Gastrocnemius medialis (tissue), 4 donors: ENCODE data around the gene ITIH1. TPM values are rescaled to one million over a fixed set of nuclear protein-coding genes. Genes with fewer than 3 reads are reported as not detected.

Source experiments
- ATAC-seq, 2 donors: fragments of 150-250 bp; one replicate each; pipeline ENCODE4 v1.9.1; 2016
- DNase-seq, 2 donors: peaks; one replicate each; pipeline ENCODE4 v3.0.0-alpha.2; 2019
- H3K27ac ChIP-seq, 4 donors: fragments of 200-600 bp; sonication (generic); 1 replicate in 1 of 4; 2 replicates in 3 of 4; pipeline ENCODE4 v1.5.1; 2016 to 2018; ENCODE audit warnings: mild to moderate bottlenecking in 2 of 4, moderate library complexity in 1 of 4
- H3K27me3 ChIP-seq, 3 donors: fragments of 200-600 bp; sonication (generic) in 2 of 3; 1 replicate in 1 of 3; 2 replicates in 2 of 3; pipeline versions ENCODE4 v1.5.1 to v1.6.0; 2016 to 2019; ENCODE audit warnings: mild to moderate bottlenecking in 1 of 3, moderate library complexity in 1 of 3
- H3K36me3 ChIP-seq, 2 donors: fragments of 200-600 bp; sonication (generic) in 1 of 2; one replicate each; pipeline ENCODE4 v1.5.1; 2017 to 2018
- H3K4me1 ChIP-seq, 2 donors: fragments of 200-600 bp; sonication (generic) in 1 of 2; one replicate each; pipeline ENCODE4 v1.5.1; 2016 to 2017; ENCODE audit warnings: mild to moderate bottlenecking in 2 of 2
- H3K4me3 ChIP-seq, 4 donors: fragments of 200-600 bp; sonication (generic) in 3 of 4; 1 replicate in 1 of 4; 2 replicates in 3 of 4; pipeline ENCODE4 v1.5.1; 2016 to 2019; ENCODE audit warnings: mild to moderate bottlenecking in 2 of 4
- H3K9me3 ChIP-seq, 3 donors: fragments of 200-600 bp; sonication (generic) in 2 of 3; 1 replicate in 1 of 3; 2 replicates in 2 of 3; pipeline ENCODE4 v1.5.1; 2016 to 2019
- CTCF ChIP-seq, 5 experiments: fragments of 450-650 bp in 3 of 5; fragments of 200-600 bp in 2 of 5; sonication (generic) in 2 of 5; IDR thresholded peaks in 4 of 5; conservative IDR thresholded peaks in 1 of 5; 1 replicate in 4 of 5; 2 replicates in 1 of 5; pipeline ENCODE4 v1.5.1; 2016 to 2019; ENCODE audit warnings: antibody characterized with exemption in 5 of 5, mild to moderate bottlenecking in 3 of 5, moderate library complexity in 3 of 5
- POLR2A ChIP-seq, 2 donors: fragments of 450-650 bp; IDR thresholded peaks; one replicate each; pipeline ENCODE4 v1.6.1; 2017; ENCODE audit warnings: antibody characterized with exemption in 2 of 2, mild to moderate bottlenecking in 2 of 2, moderate library complexity in 2 of 2
- in situ Hi-C, 4 donors: fragments of 200-750 bp; cut with MboI; loops; one replicate each; pipeline versions ENCODE4 v1.15.0 to v1.8.0; 2017; ENCODE audit warnings: low sequenced_read_pairs in 4 of 4
- intact Hi-C: fragments of 100-400 bp; cut with DNase I; formaldehyde crosslinking; loops from one replicate; pipeline ENCODE4 v1.15.1; 2023; ENCODE audit warnings: low total_unique reads
- total RNA-seq, 4 donors: library from RNA; depleted of rRNA; stranded (reverse); fragments of >200 nt; gene quantifications; one replicate each; pipeline versions ENCODE4 v1.1.0 to v1.2.3, GENCODE V29; 2016

ITIH1 gene
- total RNA-seq, 4 donors from 2014 or later = 0.72 to 2.1 TPM; not detected in 2

DNA sequence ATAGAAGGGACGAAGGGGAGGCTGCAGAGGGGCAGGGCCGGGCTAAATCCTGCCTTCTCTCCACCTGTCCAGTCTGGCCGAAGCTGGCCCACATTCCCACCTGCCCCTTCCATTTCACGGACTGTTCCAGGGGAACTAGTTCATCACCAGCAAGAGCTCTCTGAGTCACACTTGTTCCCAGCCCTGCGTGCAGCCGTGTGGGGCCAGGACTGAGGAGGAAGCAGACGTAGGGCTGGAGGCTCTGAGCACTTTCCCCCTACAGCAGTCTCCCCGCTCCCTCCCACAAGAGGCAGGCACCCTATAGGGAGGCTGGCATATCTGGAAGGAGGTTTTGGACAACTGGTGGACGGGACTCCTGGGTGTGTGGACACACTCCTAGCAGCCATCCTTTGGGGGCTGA, 50.0 kb downstream of the ITIH1 start:
- DNase-seq = peak; percentile 47 to 53
- H3K4me3 ChIP-seq = no peak overlapping the region
- H3K27me3 ChIP-seq = no peaks in the 10 kb centered on the region
- in situ Hi-C loops (no loop called here), intact Hi-C loops (no loop called here)
- TF ChIP-seq CTCF (IDR thresholded peaks at IDR 0.05 in 4 of 5, conservative IDR thresholded peaks at IDR 0.05 in 1 of 5) = no peak
- peak in 1 of 2 donors; percentile 12 for TF ChIP-seq POLR2A (IDR thresholded peaks at IDR 0.05)
- no peaks in the 10 kb centered on the region for H3K9me3 ChIP-seq
- peak in 1 of 2 donors; percentile 32 for ATAC-seq
- H3K4me1 ChIP-seq = peaks cover 26 to 27% of the 10 kb centered on the region in 2 donors
- peaks cover 0 to 78% of the 10 kb centered on the region in 2 donors for H3K36me3 ChIP-seq
- H3K27ac ChIP-seq = peak overlapping the region; percentile 51 to 96 (median 74)

DNA sequence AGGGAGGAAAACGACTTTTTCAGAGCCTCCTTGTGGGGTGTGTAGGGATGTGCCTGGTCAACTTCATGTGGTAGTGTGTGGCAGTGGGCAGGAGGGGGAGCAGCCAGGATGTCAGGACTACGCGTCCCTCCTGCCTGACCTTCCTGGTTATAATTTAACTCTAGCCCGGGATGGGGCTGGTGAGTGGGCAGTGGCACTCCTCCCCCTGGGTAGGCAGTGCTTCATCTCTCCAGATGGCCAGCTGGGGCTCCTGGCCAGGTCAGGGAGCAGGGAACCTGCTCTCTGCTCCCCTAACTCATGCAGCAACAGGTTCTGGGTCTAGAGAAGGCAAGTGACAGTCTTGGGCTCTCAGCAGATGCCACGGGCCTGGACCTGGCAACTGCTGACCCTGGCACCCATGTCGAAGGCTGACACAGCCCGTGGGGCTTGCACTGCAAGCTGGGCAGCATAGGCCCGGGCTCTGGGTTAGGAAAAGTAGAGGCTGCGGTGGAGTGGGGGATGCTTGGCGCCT, 50.5 kb downstream of the ITIH1 start:
- Histone ChIP-seq H3K4me1 (peaks cover 31 to 32% of the 10 kb centered on the region in 2 donors), H3K36me3 (peaks cover 0 to 73% of the 10 kb centered on the region in 2 donors), H3K9me3 (no peaks in the 10 kb centered on the region), H3K27ac (peak overlapping the region; percentile 51 to 96 (median 74)), H3K4me3 (no peak overlapping the region), H3K27me3 (no peaks in the 10 kb centered on the region)
- no peak for TF ChIP-seq CTCF (IDR thresholded peaks at IDR 0.05 in 4 of 5, conservative IDR thresholded peaks at IDR 0.05 in 1 of 5)
- TF ChIP-seq POLR2A (IDR thresholded peaks at IDR 0.05) = no peak
- no peak for DNase-seq
- ATAC-seq = no peak
- intact Hi-C loops (no loop called here), in situ Hi-C loops (no loop called here)

- TF ChIP-seq CTCF (IDR thresholded peaks at IDR 0.05 in 4 of 5, conservative IDR thresholded peaks at IDR 0.05 in 1 of 5) (no peak), POLR2A (IDR thresholded peaks at IDR 0.05) (no peak)
- Histone ChIP-seq H3K27ac (peak overlapping the region; percentile 96 to 98 (median 97)), H3K36me3 (peaks cover 0 to 57% of the 10 kb centered on the region in 2 donors), H3K4me1 (peaks cover 43 to 46% of the 10 kb centered on the region in 2 donors), H3K4me3 (no peak overlapping the region), H3K27me3 (no peaks in the 10 kb centered on the region), H3K9me3 (no peaks in the 10 kb centered on the region)
- DNase-seq (no peak), ATAC-seq (no peak)
- intact Hi-C loops = no loop called here
- in situ Hi-C loops = no loop called here
These were observed 52.1 kb downstream of the ITIH1 start for GRCh38 chr3:52829482-52829881.

- DNase-seq (no peak), ATAC-seq (no peak)
- peak overlapping the region; percentile 96 to 98 (median 97) for H3K27ac ChIP-seq
- H3K4me3 ChIP-seq = no peak overlapping the region
- in situ Hi-C loops = no loop called here
- TF ChIP-seq CTCF (IDR thresholded peaks at IDR 0.05 in 4 of 5, conservative IDR thresholded peaks at IDR 0.05 in 1 of 5) (no peak), POLR2A (IDR thresholded peaks at IDR 0.05) (no peak)
- H3K9me3 ChIP-seq = no peaks in the 10 kb centered on the region
- peaks cover 0 to 52% of the 10 kb centered on the region in 2 donors for H3K36me3 ChIP-seq
- intact Hi-C loops = loop anchor here (5.0 kb wide), 3 partner anchors 67 to 293 kb away; partner anchors contain the start of genes GNL3, PBRM1, STIMATE and UQCC5
- H3K4me1 ChIP-seq = peaks cover 43 to 49% of the 10 kb centered on the region in 2 donors
- no peaks in the 10 kb centered on the region for H3K27me3 ChIP-seq
These were observed 52.6 kb downstream of the ITIH1 start for GRCh38 chr3:52829906-52830463.
